H1 (cell line): Measurements from ENCODE around the gene ALOX15B. TPM values are rescaled to one million over a fixed set of nuclear protein-coding genes. Genes with fewer than 3 reads are reported as not detected.

Experiments
- CTCF ChIA-PET: fragments of 300-600 bp; sonication (Branson Sonifier 250); formaldehyde crosslinking; loops from one replicate; lab custom pipeline; 2021; ENCODE audit not compliant: partially characterized antibody; lab: Charles Lee
- POLR2A ChIA-PET: fragments of 300-600 bp; sonication (Branson Sonifier 250); formaldehyde crosslinking; loops from one replicate; lab custom pipeline; 2021; ENCODE audit warnings: inconsistent platforms; ENCODE audit not compliant: partially characterized antibody; lab: Charles Lee
- DNase-seq, 2 experiments: peaks; one replicate each; pipeline versions ENCODE4 v3.0.0 to v3.0.0-alpha.2; 2010 to 2022; ENCODE audit warnings: low spot score in 2 of 2, low read depth in 1 of 2, mixed read lengths in 1 of 2
- FAIRE-seq: peaks from 2 replicates; lab custom pipeline; 2011; peaks lifted over from hg19 to GRCh38; lab: Jason Lieb, UNC
- H2AFZ ChIP-seq: 2 replicates; pipeline ENCODE4 v1.8.1; 2012; ENCODE audit warnings: low read length, inconsistent platforms
- H2AK5ac ChIP-seq: 2 replicates; pipeline ENCODE4 v1.6.1; 2013; ENCODE audit warnings: low read depth, low read length
- H2BK120ac ChIP-seq: replicated peaks from 2 replicates; pipeline ENCODE3; 2013; ENCODE audit warnings: low read depth, low read length, inconsistent platforms
- H2BK12ac ChIP-seq: 2 replicates; pipeline ENCODE4 v1.6.1; 2013; ENCODE audit warnings: low read depth, low read length
- H2BK15ac ChIP-seq: 2 replicates; pipeline ENCODE4 v1.6.1; 2013; ENCODE audit warnings: low read length
- H2BK20ac ChIP-seq: 2 replicates; pipeline ENCODE4 v1.6.1; 2013; ENCODE audit warnings: low read length
- H2BK5ac ChIP-seq: 2 replicates; pipeline ENCODE4 v1.6.1; 2013; ENCODE audit warnings: low read depth, low read length
- H3K14ac ChIP-seq: 2 replicates; pipeline ENCODE4 v1.6.1; 2013; ENCODE audit warnings: inconsistent platforms; ENCODE audit not compliant: insufficient read length
- H3K18ac ChIP-seq: 2 replicates; pipeline ENCODE4 v1.6.1; 2013; ENCODE audit warnings: low read length; ENCODE audit errors: extremely low read depth
- H3K23ac ChIP-seq: 2 replicates; pipeline ENCODE4 v1.6.1; 2013; ENCODE audit warnings: inconsistent platforms; ENCODE audit not compliant: insufficient read length
- H3K23me2 ChIP-seq: 2 replicates; pipeline ENCODE4 v1.6.1; 2013; ENCODE audit warnings: low read depth, low read length
- H3K27ac ChIP-seq: 2 replicates; pipeline ENCODE4 v1.6.1; 2011; ENCODE audit warnings: low read depth, low read length, inconsistent platforms
- H3K27me3 ChIP-seq, 4 experiments: replicated peaks in 1 of 4; 1 replicate in 1 of 4; 2 replicates in 3 of 4; pipeline versions ENCODE4 v1.6.1 to v1.8.1; 2011 to 2013; ENCODE audit warnings: low read length in 3 of 4, mild to moderate bottlenecking in 3 of 4, inconsistent platforms in 2 of 4, mixed read lengths in 2 of 4, moderate library complexity in 1 of 4; ENCODE audit not compliant: control insufficient read depth in 3 of 4, insufficient read depth in 3 of 4; ENCODE audit errors: extremely low read depth in 1 of 4
- H3K36me3 ChIP-seq, 4 experiments: 2 replicates each; pipeline versions ENCODE4 v1.6.1 to v1.8.1; 2011 to 2013; ENCODE audit warnings: mild to moderate bottlenecking in 4 of 4, low read length in 3 of 4, moderate library complexity in 2 of 4, control low read depth in 1 of 4, inconsistent platforms in 1 of 4; ENCODE audit not compliant: insufficient read depth in 4 of 4, control insufficient read depth in 2 of 4
- H3K4ac ChIP-seq: replicated peaks from 2 replicates; pipeline ENCODE3; 2013; ENCODE audit warnings: low read length, low read depth, mixed read lengths, inconsistent platforms; ENCODE audit not compliant: insufficient read length
- H3K4me1 ChIP-seq, 4 experiments: replicated peaks in 1 of 4; 1 replicate in 1 of 4; 2 replicates in 3 of 4; pipeline versions ENCODE4 v1.6.1 to v1.8.1; 2011 to 2013; ENCODE audit warnings: low read length in 3 of 4, inconsistent platforms in 2 of 4, mixed read lengths in 1 of 4; ENCODE audit not compliant: insufficient read depth in 4 of 4, control insufficient read depth in 3 of 4
- H3K4me2 ChIP-seq, 2 experiments: 2 replicates each; pipeline versions ENCODE4 v1.6.1 to v1.8.1; 2011 to 2013; ENCODE audit warnings: low read depth in 2 of 2, low read length in 2 of 2, control low read depth in 1 of 2, inconsistent platforms in 1 of 2, mild to moderate bottlenecking in 1 of 2; ENCODE audit not compliant: insufficient read depth in 1 of 2
- H3K4me3 ChIP-seq, 4 experiments: fragments of 200-600, 300-600 bp in 1 of 4; sonication (generic), shearing (Covaris generic), sonication (Bioruptor Twin) in 1 of 4; 2 replicates each; pipeline versions ENCODE4 v1.5.1 to v1.8.1; 2011 to 2016; ENCODE audit warnings: low read length in 4 of 4, low read depth in 3 of 4, control low read depth in 2 of 4, inconsistent platforms in 2 of 4, mild to moderate bottlenecking in 2 of 4, mixed read lengths in 1 of 4, moderate library complexity in 1 of 4; ENCODE audit not compliant: insufficient read depth in 2 of 4; ENCODE audit errors: extremely low read depth in 1 of 4
- H3K56ac ChIP-seq: replicated peaks from 2 replicates; pipeline ENCODE3; 2013; ENCODE audit warnings: low read depth, mild to moderate bottlenecking, mixed read lengths, low read length, inconsistent platforms; ENCODE audit not compliant: insufficient read length
- H3K79me1 ChIP-seq: 2 replicates; pipeline ENCODE4 v1.6.1; 2013; ENCODE audit warnings: low read depth, low read length, control low read depth
- H3K79me2 ChIP-seq, 2 experiments: 2 replicates each; pipeline versions ENCODE4 v1.6.1 to v1.8.1; 2012 to 2013; ENCODE audit warnings: low read length in 2 of 2, mild to moderate bottlenecking in 2 of 2, inconsistent platforms in 1 of 2; ENCODE audit not compliant: insufficient read depth in 2 of 2, control insufficient read depth in 1 of 2
- H3K9ac ChIP-seq, 4 experiments: replicated peaks in 1 of 4; 1 replicate in 1 of 4; 2 replicates in 3 of 4; pipeline versions ENCODE4 v1.6.1 to v1.8.1; 2011 to 2013; ENCODE audit warnings: low read depth in 3 of 4, low read length in 3 of 4, control low read depth in 2 of 4, mild to moderate bottlenecking in 2 of 4, moderate library complexity in 2 of 4, inconsistent platforms in 1 of 4; ENCODE audit errors: extremely low read depth in 1 of 4
- H3K9me3 ChIP-seq, 2 experiments: 2 replicates each; pipeline versions ENCODE4 v1.6.1 to v1.8.1; 2012 to 2013; ENCODE audit warnings: mild to moderate bottlenecking in 2 of 2, moderate library complexity in 2 of 2, control low read depth in 1 of 2, inconsistent platforms in 1 of 2, low read depth in 1 of 2, low read length in 1 of 2, mixed read lengths in 1 of 2; ENCODE audit not compliant: insufficient read depth in 2 of 2
- H4K20me1 ChIP-seq, 2 experiments: replicated peaks in 1 of 2; 2 replicates each; pipeline versions ENCODE3 to v1.8.1; 2011 to 2013; ENCODE audit warnings: inconsistent platforms in 2 of 2, low read length in 2 of 2, mild to moderate bottlenecking in 1 of 2; ENCODE audit not compliant: insufficient read depth in 2 of 2, control insufficient read depth in 1 of 2
- H4K5ac ChIP-seq: 2 replicates; pipeline ENCODE4 v1.6.1; 2013; ENCODE audit warnings: low read length, low read depth, mixed read lengths, inconsistent platforms; ENCODE audit not compliant: insufficient read length
- H4K8ac ChIP-seq: 2 replicates; pipeline ENCODE4 v1.8.0; 2013; ENCODE audit warnings: mild to moderate bottlenecking, moderate library complexity, low read length, inconsistent platforms; ENCODE audit not compliant: insufficient read depth; ENCODE audit errors: extremely low read depth
- H4K91ac ChIP-seq: replicated peaks from 2 replicates; pipeline ENCODE3; 2013; ENCODE audit warnings: low read length, mixed read lengths, inconsistent platforms; ENCODE audit not compliant: insufficient read length
- BRCA1 ChIP-seq: IDR thresholded peaks from 2 replicates; pipeline ENCODE4 v1.6.1; 2012; ENCODE audit warnings: low read depth, low read length, improper control_type of control experiment
- WGBS, 2 experiments: shearing (Covaris generic) in 1 of 2; methylation state at CpG; one replicate each; pipeline versions ENCODE4 v1.1.6 to v1.1.7; 2013 to 2015; ENCODE audit warnings: low lambda C conversion rate in 2 of 2, mixed read lengths in 2 of 2, inconsistent platforms in 1 of 2, low coverage in 1 of 2, missing lambda C conversion rate in 1 of 2; ENCODE audit not compliant: insufficient replicate concordance in 2 of 2, insufficient coverage in 1 of 2, insufficient read length in 1 of 2; ENCODE audit errors: extremely low coverage in 1 of 2, missing lambda C conversion rate in 1 of 2; 5-methylcytosine and 5-hydroxymethylcytosine counted together
- polyA plus RNA-seq, 7 experiments: library from polyadenylated mRNA; depleted of rRNA in 3 of 7; stranded (reverse) in 5 of 7; unstranded in 2 of 7; fragments of >200 nt in 5 of 7; fragments of 200-250 nt in 2 of 7; gene quantifications; 1 replicate in 5 of 7; 2 replicates in 1 of 7; 4 replicates in 1 of 7; pipeline versions ENCODE4 v1.2.1 to v1.2.3, GENCODE V29; 2011 to 2013; ENCODE audit warnings: missing spikeins in 2 of 7, mixed read lengths in 2 of 7
- total RNA-seq: library from RNA; stranded (reverse); fragmentation: NEBNext Ultra II Directional; extraction: Animal tissue kit (Norgen Biotek cat#: 25700); gene quantifications from 2 replicates; pipeline ENCODE4 v1.2.1, GENCODE V29; 2021

The ALOX15B gene
- total and polyA plus RNA-seq, 2 of the 8 experiments (the other 6 are each of a cell fraction or from before 2014, with no cell fraction given), result 0.63 to 0.91 TPM

DNA sequence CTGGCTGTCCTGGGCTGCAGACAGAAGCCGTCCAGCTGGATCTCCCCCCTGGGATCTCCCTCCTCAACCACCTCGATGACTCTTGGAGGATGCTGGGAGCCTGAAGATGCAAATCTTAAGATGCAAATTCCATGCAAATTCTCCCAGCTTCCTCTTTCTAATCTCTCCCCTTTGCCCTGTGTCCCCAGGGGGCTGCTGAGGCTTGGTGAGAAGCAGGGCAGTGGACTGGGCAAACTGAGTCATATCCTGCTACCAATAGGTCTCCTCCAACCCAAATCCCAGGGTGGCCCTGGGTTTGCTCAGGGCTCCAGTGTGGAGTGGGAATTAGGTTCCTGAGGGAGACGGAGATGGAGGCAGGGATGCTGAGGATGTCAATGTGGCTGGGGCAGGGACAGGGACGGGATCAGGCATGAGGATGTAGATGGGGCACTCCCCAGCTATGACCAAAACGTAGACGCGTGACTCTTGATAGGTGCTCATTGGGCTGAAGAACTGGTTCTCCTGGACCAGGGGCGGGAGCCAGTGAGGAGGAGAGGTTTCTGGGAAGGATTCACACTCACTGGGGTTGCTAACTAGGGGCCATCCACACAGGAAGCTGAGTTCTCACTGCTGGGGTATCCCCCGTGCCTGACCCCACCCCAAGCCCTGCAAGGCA lies 52.3 kb downstream of the ALOX15B start:
- Histone ChIP-seq H3K36me3 (no peaks in the 10 kb centered on the region), H4K20me1 (no peaks in the 10 kb centered on the region), H3K4me2 (no peak overlapping the region), H2BK20ac (no peak overlapping the region), H3K4me1 (peaks cover 0 to 7% (median under 1%) of the 10 kb centered on the region in 4 experiments; a peak in 5 of 7 replicates), H3K56ac (no peak overlapping the region), H3K23ac (no peak overlapping the region), H4K5ac (no peak overlapping the region), H3K18ac (no peak overlapping the region), H4K91ac (no peak overlapping the region), H4K8ac (no peak overlapping the region; the same call in 1 of the 2 replicates), H2AFZ (no peak overlapping the region), H3K14ac (no peak overlapping the region), H3K27me3 (peaks cover 0 to 10% (median 4%) of the 10 kb centered on the region in 4 experiments; a peak in 4 of 7 replicates), H2AK5ac (peak overlapping the region; percentile 34; the same call in 1 of the 2 replicates), H3K9me3 (no peaks in the 10 kb centered on the region), H2BK12ac (peak overlapping the region; percentile 80; the same call in 1 of the 2 replicates), H3K4ac (no peak overlapping the region), H3K9ac (no peak overlapping the region), H2BK15ac (no peak overlapping the region), H3K27ac (no peak overlapping the region), H3K79me2 (no peaks in the 10 kb centered on the region), H3K23me2 (no peaks in the 10 kb centered on the region; the same call in 1 of the 2 replicates), H2BK120ac (no peak overlapping the region), H3K79me1 (no peaks in the 10 kb centered on the region), H2BK5ac (no peak overlapping the region), H3K4me3 (no peak overlapping the region)
- WGBS, 2 experiments, result 86% methylated on average over 7 of the region's 9 CpGs; no CpG with 5 or more reads in 1 of the 2 experiments
- POLR2A ChIA-PET, result interaction anchor here (1.0 to 1.3 kb wide), 4 partner anchors 19 to 159 kb away, joined by 3 to 4 read pairs (median 4); partner anchors contain the start of gene PFAS
- CTCF ChIA-PET, result interaction anchor here (1.4 to 13.6 kb wide), 5 partner anchors 15 to 235 kb away, joined by 3 to 501 read pairs (median 72); partner anchors contain the start of gene ALOXE3
- FAIRE-seq, result no peak
- no peak for DNase-seq
- no peak for TF ChIP-seq BRCA1
